ENCODE data around the gene CYP17A1. TPM values are rescaled to one million over a fixed set of nuclear protein-coding genes. Genes with fewer than 3 reads are reported as not detected.
"Not testable (repeated sequence)": the region's sequence is repeated elsewhere in the genome, so short reads cannot be mapped to it uniquely, and the experiment has no call there.

CYP17A1 gene, protein sequence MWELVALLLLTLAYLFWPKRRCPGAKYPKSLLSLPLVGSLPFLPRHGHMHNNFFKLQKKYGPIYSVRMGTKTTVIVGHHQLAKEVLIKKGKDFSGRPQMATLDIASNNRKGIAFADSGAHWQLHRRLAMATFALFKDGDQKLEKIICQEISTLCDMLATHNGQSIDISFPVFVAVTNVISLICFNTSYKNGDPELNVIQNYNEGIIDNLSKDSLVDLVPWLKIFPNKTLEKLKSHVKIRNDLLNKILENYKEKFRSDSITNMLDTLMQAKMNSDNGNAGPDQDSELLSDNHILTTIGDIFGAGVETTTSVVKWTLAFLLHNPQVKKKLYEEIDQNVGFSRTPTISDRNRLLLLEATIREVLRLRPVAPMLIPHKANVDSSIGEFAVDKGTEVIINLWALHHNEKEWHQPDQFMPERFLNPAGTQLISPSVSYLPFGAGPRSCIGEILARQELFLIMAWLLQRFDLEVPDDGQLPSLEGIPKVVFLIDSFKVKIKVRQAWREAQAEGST
- 0.45 and 0.52 TPM in 2 replicates for total RNA-seq

DNA sequence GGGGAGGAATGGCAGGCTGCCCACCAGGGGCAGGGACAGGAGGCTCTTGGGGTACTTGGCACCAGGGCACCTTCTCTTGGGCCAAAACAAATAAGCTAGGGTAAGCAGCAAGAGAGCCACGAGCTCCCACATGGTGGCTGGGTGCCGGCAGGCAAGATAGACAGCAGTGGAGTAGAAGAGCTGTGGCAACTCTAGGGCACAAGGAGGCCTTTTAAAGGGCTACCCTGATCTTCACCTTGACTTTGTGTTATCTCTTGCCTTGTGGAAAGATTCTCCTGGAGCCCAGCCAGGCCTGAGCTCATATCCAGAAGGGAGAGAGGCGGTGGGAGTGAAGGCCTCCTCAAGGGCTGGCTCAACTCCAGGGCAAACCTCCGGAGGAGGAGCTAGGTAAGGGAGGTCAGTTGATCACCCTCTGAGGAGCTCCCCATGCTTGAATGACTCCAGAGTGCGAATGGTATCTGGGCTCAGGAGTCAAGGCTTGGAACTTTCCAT is at the start of gene CYP17A1:
TSS of gene CYP17A1 (minus strand) at position 184 of the 492 bp plus-strand sequence. CDS start at position 132, 52 bp downstream.
- DNase-seq (ENCODE audit: low read depth), result peak; percentile 60

DNA sequence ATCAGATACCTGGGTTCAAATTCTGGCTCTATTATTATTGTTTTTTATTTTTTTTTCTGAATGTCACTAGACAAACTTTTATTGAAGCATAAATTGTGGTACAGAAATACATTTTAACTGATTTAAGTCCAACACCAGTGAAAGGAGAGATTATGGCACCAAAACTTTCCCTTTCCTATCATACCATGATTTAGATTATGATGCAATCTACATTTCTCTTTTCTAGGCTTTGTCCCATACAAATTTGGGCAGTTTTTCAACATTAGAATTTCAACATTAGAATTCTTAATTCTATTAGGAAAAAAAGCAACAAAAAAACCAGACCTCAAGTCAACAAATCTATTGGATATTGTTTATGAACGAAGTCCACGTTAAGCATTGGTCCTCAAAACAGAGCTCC is 43.0 kb upstream of the CYP17A1 start:
- no peak for DNase-seq (ENCODE audit: low read depth)

DNA sequence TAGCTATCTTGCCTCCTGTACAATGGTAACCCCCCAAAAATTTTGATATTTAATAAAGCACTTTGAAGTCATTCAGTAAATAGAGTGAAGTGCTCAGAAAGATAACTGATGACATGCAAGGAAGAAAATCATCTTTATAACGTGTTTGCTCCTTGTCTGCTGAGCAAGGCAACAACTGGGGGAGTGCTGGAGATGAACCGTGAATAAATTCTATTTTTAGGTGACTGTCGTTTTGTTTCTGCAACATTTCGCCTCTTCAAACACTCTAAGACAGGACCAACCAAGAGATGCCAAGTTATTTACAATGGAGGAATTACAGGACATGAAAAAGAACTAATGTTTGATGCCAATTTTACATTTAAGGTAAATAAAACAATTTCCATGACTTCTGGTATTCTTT is 41.4 kb upstream of the CYP17A1 start:
- DNase-seq (ENCODE audit: low read depth), result no peak

DNA sequence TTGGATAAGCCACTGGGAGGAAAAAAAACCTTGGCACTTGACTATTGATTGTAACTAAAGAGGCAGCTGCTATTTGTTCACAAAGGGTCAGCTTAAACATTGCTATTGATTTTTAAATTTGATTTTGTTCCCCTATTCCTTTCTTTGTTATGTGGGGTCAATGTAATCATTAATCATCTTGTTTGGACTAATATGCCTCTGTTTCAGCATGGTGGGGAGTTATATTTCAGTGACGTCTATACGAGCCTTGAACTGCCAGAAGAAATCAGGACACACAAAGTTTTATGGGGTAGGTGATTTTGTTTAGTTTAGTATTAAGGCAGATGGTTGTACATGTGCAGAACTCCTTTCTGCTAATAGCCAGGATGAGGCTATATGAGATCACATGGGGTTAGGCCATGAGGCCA is 39.5 kb upstream of the CYP17A1 start:
- DNase-seq (ENCODE audit: low read depth), result no peak

DNA sequence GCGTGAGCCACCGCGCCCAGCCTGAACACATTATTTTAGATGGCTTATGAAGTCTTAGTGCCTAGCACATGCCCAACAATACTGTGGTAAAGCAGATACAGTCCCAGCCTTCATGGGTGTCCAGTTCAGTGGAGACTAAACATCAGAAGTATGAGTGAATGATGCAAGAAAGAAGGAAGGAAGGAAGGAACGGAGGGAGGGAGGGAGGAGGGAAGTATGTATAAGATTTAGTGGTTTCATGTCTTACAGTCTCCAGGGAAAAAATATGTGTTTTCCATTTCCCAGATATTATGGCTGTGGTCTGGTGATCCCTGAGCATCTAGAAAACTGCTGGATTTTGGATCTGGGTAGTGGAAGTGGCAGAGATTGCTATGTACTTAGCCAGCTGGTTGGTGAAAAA is 35.0 kb upstream of the CYP17A1 start:
- no peak for DNase-seq (ENCODE audit: low read depth)

DNA sequence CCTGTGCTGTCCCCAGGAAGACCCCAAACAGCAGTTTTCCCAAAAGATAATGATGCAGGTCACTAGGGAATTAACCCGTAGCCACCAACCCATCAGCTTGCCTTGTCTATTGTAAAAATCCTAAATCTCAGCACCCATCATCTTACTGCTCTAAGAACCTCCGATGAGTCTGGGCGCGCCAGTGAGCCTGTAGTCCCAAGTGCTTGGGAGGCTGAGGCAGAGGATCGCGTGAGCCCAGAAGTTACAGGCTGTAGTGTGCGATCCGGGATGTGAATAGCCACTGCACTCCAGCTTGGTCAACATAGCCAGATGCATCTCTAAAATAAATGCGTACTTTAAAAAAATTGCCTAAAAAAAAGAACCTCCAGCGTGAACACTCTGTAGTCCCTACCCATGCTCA is 33.0 kb upstream of the CYP17A1 start:
- DNase-seq (ENCODE audit: low read depth), result no peak

DNA sequence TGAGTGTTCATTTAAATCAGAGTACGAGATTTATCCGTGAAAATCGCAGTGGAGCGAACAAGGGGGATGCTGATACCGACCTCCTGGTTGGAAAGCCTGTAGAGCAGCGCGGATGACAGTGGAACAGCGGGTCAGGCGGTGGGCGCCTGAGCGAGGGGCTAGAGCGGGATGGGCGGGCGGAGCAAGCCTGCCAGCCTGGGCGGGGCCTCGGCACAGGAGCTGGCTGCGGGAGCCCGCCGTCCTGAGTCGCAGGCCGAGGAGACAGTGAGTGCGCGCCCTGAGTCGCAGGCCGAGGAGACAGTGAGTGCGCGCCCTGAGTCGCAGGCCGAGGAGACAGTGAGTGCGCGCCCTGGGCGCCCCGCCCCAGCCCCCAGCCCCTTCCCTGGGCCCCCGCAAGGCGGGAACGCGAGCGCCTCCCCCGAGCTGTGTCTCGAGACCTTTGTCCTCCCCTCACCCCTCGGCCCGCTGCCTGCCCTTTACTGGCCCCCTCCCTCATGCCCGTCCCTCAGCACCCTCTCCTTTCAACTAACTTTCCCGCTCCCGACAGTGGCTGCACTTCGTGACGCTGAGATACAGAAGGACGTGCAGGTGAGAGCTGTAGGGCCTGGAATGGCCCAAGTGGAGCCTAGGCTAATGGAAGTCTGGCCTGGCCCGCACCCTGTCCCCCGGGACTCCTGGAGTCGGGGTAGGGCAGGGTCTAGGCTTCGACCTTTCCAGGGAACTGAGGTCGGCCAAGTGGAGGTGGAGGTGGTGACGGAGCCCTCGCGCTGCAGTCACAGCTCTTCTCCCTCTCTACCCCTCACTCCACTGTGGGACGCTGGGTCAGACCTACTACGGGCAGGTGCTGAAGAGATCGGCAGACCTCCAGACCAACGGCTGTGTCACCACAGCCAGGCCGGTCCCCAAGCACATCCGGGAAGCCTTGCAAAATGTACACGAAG is 32.3 kb upstream of the CYP17A1 start, which contains the start of gene AS3MT:
TSS of gene AS3MT (plus strand) at position 213 of the 941 bp plus-strand sequence. CDS start at position 336, 123 bp downstream.
- no peak for DNase-seq (ENCODE audit: low read depth)

DNA sequence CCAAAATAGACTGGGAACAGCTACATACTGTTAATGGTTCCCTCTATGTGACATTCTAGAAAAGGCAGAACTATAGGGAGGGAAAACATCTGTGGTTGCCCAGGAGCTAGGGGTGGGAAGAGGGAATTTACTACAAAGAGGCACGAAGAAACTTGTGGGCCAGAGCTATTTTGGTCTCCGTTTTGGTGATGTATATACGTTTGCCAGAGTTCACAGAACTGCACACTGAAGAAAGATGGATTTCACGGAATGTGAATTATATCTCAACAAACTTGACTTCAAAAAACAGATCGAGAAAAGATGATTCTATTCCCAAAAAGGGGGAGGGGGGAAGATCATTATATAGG is 31.7 kb upstream of the CYP17A1 start:
- no peak for DNase-seq (ENCODE audit: low read depth)

DNA sequence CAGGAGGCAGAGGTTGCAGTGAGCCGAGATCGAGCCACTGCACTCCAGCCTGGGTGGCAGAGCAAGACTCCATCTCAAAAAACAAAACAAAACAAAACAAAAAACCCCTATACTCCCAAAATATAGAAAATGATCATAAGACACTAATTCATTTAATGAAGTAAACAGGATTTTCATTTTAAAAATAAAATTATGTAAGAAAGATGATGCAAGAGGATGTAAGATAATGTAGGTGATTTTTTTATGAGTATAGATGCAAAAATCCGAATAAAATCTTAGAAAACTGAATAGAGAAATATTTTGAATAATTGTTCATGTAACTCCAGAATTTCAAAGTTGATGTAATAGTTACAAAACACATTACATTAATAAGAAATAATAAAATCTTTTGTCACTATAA is 28.4 kb upstream of the CYP17A1 start:
- no peak for DNase-seq (ENCODE audit: low read depth)

DNA sequence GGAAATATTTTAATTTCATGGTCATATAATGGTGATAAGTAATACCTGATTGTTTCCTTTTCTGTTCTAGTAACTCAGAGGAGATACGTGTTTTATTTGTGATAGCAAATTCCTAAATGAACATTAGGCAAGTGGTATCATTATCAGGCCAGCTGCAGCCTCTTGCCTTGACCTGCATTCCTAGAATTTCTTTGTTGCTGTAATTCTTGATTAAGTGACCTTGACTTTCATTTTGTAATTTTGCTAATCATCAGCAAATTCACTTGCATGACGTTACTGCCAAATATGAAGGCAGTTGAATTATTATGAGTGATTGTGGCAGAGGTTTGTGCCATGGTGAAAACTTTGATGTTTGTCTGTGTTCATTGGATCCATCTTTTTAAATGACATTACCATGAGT is 26.4 kb upstream of the CYP17A1 start:
- DNase-seq (ENCODE audit: low read depth), result no peak

DNA sequence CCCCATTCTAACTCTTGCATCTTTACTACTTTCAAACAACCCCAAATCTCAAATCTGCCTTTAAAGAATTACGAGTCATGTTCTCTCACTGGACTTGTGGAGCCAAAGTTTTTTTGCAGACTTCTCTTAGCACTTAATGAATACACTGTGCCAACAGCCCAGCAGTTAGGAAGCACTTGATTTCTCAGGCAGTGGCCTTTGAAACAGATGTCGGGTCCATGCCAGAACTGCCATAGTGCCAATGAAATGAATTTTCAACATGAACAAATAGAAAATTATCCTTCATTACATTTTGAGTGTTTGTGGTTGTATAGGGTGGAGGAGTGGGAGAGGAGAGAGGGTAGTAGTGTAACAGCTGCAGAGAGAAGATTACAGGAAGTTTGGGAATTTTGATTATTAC is 22.7 kb upstream of the CYP17A1 start:
- no peak for DNase-seq (ENCODE audit: low read depth)

DNA sequence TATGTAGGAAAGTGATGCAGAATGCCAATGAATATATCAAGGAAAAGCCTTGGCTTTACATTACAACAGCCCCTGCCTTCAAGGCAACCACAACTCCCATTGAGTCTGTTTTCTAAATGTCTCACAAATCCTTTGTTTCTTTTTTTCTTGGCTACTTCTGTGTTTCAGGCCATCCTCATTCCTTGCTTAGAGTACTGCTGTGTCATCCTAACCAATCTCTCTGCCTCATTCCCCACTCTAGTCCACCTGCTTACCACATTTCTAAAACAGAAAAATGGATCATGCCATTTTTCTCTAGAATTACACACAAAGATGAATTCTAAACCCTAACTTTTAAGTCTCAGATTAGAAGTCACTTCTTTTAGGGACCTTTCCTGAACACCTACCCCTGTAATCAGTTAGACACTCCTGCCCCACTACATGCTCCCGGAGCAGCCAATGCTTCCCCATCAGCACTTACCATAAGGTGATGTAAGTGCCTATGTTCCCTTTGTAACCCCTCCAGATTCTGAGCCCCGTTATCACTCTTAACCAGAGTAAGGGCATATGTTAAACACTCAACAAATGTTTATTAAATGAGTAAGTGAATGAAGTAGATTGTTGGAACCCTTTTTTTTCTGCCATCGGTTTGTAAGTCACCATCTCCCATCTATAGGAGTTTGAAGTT is 19.7 kb upstream of the CYP17A1 start:
- DNase-seq (ENCODE audit: low read depth), result no peak

DNA sequence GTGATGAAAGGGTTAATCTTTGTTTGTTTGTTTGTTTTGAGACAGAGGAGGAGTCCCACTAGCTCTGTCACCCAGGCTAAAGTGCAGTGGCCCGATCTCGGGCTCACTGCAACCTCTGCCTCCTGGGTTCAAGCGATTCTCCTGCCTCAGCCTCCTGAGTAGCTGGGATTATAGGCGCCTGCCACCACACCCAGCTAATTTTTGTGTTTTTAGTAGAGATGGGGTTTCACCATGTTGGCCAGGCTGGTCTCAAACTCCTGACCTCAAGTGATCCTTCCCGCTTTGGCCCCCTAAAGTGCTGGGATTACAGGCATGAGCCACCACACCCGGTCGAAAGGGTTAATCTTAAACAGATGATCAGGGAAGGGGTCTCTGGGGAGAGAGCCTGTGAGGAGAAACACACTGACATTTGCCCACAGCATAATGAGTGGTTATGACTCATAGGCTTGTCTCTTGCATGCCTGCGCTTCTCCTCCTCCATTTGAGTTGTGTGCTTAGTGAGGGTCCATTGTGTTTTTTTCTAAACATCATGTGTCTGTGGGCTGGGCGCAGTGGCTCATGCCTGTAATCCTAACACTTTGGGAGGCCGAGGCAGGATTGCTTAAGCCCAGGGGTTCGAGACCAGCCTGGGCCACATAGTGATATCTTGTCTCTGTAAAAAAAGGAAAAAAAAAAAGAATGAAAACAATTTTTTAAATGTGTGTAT is 18.7 kb upstream of the CYP17A1 start:
- DNase-seq (ENCODE audit: low read depth), result peak; percentile 96

DNA sequence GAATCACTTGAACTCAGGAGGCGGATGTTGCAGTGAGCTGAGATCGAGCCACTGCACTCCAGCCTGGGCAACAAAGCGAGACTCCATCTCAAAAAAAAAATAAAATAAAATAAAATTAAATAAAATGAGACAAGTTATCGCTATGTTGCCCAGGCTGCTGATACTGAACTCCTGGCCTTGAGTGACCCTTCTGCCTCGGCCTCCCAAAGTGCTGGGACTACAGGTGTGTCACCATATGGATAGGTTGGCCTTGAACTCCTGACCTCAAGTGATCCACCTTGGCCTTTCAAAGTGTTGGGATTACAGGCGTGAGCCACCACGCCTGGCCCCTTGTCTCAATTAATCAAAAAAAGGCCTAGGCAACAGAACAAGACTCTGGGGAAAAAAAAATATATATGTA is 16.0 kb upstream of the CYP17A1 start:
- DNase-seq (ENCODE audit: low read depth), result not testable (repeated sequence)

DNA sequence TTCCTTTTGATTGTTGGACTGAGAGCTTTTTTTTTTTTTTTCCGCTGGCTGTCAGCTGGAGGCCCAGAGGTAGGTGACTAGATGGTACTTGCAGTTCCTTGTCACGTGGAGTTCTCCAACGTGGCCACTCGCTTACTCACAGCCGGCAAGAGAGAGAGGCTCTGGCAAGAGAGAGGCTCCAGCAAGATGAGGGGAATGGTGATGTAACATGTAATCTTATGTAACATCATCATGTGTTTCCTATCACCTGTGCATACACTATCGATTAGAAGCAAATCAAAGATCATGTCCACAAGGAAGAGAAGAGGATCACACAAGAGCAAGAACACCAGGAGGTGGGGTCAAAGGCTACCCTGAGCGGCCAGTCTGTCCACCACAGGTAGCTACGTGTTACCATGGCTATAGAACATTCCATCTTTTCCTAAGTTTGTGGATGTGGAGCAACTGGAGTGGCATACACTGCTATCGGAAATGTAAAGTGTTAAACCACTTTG is 12.9 kb upstream of the CYP17A1 start:
- no peak for DNase-seq (ENCODE audit: low read depth)

DNA sequence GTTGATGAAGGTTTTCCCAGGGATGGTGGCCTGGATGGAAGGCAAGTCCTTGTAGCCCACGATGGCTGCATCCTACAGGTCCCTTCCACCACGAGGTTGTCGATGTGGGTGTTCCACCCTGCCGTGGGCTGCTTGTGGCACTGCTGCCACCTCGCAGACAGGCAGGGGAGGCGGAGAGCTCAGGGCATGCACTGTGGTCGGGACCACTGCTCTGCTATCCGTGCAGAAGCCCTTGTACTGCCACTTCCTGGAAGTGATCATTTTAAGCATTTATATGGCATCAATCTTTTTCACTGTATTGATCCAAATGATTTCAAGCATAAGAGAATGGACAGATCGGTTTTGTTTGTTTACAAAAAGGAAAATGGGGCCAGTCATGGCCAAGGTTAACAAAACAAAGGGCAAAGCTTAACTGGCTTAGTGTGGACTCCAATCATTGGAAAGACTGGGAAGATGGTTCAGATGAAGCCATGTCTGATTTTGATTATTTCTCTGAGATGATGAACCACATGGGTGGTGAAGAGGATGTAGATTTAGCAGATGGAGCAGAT is 8.2 kb upstream of the CYP17A1 start:
- DNase-seq (ENCODE audit: low read depth), result no peak

DNA sequence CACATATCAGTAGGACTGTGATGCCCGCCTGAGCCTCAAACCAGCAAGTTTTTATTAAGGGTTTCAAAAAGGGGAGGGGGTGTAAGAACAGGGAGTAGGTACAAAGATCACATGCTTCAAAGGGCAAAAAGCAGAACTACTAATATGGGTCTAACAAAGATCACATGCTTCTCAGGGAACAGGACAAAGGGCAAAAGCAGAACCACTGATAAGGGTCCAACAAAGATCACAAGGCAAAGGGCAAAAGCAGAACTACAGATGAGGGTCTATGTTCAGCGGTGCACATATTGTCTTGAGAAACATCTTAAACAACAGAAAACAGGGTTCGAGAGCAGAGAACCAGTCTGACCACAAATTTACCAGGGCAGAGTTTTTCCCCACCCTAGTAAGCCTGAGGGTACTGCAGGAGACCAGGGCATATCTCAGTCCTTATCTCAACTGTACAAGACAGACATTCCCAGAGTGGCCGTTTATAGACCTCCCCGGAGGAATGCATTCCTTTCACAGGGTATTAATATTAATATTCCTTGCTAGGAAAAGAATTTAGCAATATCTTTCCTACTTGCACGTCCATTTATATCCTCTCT is 7.1 kb upstream of the CYP17A1 start:
- not testable (repeated sequence) for DNase-seq (ENCODE audit: low read depth)

DNA sequence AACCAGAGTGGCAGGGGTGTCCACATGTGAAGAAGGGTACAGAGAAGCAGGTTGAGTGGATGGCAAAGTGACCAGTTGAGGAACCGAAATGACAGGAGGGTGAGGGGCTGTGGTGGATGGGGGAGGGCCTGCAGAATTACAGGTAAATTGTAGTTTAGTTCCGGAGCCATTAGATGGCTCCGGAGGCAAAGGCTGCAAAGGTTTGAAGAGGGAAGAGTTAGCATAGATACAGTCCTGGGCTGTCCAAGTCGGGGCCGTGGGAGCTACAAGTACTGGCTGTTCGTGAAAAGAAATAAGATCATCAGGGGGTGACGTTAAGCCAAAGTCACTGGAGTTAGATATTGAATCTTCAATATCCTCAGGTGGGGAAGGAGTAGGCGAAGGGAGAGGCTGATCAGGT is 5.9 kb upstream of the CYP17A1 start:
- not testable (repeated sequence) for DNase-seq (ENCODE audit: low read depth)

DNA sequence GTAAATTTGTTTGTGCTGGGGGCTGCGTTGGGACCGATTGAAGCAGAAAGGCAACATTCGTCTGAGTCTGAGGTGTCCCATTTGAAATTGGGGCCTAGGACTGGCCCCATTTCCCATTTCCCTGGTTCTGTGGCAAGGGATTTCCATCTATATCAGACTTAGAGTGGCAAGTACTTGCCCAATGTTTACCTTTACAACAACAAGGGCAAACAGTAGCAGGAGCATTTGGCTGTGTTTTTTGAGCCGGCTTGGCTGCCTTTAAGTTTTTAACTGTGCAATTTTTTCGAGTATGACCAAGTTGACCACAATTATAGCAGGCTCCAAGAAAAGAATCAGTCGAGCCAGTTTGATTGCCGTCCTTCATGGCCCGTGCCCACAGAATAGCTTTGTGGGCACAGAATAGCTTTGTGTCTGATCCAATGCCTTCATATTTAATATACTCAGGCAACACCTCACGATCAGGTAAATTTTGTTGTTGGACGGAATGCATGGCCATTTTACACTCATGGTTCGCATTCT is 4.7 kb upstream of the CYP17A1 start:
- DNase-seq (ENCODE audit: low read depth), result no peak
